AG08395 (cell line): ENCODE data around the gene AK3.
"Not testable (repeated sequence)": the region's sequence is repeated elsewhere in the genome, so short reads cannot be mapped to it uniquely, and the experiment has no call there.

Experiments
- DNase-seq: peaks from one replicate; pipeline ENCODE4 v3.0.0; 2012; ENCODE audit warnings: mixed read lengths, low spot score

The AK3 gene

DNA sequence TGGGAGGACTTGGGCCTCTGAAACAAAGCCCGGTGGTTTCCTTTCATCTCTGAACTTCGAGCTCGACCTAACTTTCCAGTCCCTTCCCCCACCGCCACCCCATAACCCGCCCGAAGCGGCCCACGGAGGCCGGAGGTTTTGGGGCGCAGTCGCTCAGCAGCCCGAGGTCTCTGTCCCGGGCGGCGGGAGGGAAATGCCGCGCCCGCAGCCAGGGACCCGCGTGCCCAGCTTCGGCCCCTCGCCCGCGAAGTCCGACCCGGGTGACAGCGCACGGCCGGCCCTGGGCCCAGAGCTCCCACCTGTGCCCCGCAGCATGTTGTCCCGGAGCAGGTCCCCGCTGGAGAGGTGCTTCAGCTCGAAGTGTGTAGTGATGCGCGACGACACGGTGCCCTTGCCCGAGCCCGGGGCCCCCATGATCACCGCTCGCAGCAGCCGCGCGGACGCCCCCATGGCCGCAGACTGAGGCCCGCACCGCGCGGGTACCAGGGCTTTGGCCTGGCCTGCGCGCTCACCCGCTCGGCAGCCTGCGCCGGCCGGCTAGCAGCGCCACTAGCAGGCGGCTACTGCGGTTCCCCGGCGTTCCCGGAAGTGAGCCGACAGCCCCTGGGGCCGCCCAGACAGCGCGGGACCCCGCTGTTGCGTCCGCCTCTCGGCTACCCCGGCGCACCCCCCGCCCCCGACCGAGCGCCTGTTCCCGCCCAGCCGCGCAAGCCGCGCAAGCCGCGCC, at the start of gene AK3:
Gene AK3 (minus strand): TSS at position 565 of the 727 bp plus-strand sequence. CDS start 115 bp downstream, at position 450.
- DNase-seq = peak; percentile 93

DNA sequence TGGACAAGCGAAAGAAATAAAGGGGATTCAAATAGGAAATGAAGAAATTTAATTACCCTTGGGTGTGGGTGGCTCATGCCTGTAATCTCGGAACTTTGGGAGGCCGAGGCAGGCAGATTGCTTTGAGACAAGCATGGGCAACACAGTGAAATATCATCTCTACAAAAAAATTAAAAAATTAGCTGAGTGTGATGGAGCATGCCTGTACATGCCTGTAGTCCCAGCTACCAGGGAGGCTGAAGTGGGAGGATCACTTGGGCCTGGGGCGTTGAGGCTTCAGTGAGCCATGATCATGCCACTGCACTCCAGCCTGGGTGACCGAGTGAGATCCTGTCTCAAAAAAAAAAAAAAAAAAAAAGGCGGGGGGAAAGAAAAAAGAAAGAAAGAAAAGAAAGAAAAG, 47.7 kb upstream of the AK3 start:
- no peak for DNase-seq

DNA sequence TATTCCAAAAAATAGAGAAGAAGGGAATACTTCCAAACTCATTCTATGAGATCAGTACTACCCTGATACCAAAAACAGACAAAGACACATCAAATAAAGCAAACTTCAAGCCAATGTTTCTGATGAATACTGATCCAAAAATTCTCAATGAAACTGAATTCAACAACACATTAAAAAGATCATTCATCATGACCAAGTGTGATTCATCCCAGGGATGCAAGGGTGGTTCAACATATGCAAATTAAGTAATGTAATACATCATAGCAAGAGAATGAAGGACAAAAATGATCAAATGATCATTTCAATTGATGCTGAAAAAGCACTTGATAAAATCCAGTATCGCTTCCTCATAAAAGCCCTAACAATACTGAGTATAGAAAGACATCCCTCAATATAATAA, 46.9 kb upstream of the AK3 start:
- no peak for DNase-seq

GRCh38 chr9:4786599-4786998, 45.6 kb upstream of the AK3 start:
- DNase-seq = no peak

DNA sequence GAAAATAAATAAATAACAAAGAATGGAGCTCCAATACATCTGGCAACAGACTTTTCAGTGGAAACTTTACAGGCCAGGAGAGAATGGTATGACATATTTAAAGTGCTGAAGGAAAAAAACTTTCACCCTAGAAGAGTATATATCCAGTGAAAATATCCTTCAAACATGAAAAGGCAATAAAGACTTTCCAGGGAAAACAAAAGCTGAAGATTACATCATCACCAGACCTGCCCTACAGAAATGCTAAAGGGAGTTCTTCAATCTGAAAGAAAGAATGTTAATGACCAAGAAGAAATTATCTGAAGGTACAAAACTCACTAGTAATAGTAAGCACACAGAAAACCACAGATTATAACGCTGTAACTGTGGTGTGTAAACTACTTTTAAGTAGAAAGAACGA, 43.4 kb upstream of the AK3 start:
- no peak for DNase-seq

GRCh38 chr9:4783191-4783590, 42.2 kb upstream of the AK3 start:
- DNase-seq = not testable (repeated sequence)

DNA sequence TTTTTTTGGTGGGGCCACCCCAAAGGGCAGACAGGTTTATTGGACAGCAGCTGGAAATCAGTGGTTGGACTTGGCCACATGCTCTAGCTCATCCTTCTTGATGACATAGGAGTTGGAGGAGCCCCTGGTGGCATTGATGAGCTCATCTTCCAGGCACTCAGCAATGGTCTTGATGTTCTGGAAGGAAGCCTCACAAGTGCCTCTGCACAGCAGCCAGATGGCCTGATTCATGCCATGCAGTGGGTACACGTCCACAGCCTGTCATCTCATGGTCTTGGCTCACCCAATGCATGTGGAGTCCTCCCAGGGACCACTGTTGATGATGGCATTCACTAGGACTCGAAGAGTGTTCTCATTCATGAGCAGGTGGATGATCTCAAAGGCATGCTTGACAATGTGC, 40.4 kb upstream of the AK3 start:
- DNase-seq = no peak

DNA sequence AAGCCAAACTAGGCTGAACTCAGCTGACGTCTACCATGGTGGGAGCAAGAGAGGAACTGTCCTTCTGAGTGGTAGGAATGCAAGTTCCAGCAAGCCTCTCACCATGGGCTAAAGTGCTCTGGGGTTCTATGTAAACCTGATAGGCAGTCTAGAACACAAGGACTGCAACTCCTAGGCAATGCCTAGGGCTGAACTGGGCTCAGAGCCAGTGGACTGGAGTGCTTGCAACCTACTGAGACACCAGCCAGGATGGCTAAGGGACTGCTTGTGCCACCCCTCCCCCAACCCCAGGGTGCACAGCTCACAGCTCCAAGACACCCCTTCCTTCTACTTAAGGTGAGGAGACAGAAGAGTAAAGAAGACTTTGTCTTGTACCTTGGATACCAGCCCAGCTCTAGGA, 39.6 kb upstream of the AK3 start:
- DNase-seq = no peak

DNA sequence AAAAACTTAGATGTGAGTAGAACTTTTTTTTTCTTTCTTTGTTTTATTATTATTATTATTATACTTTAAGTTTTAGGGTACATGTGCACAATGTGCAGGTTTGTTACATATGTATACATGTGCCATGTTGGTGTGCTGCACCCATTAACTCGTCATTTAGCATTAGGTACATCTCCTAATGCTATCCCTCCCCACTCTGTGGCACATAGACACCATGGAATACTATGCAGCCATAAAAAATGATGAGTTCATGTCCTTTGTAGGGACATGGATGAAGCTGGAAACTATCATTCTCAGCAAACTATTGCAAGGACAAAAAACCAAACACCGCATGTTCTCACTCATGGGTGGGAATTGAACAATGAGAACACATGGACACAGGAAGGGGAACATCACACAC, 34.0 kb upstream of the AK3 start:
- not testable (repeated sequence) for DNase-seq

GRCh38 chr9:4774209-4774608, 33.2 kb upstream of the AK3 start:
- DNase-seq = peak; percentile 50

GRCh38 chr9:4771788-4772187, 30.8 kb upstream of the AK3 start:
- no peak for DNase-seq

GRCh38 chr9:4769321-4770080, 28.5 kb upstream of the AK3 start:
- DNase-seq = peak; percentile 52

GRCh38 chr9:4768681-4769080, 27.7 kb upstream of the AK3 start:
- no peak for DNase-seq

- DNase-seq = no peak
These were observed 23.0 kb upstream of the AK3 start for GRCh38 chr9:4764033-4764432.

DNA sequence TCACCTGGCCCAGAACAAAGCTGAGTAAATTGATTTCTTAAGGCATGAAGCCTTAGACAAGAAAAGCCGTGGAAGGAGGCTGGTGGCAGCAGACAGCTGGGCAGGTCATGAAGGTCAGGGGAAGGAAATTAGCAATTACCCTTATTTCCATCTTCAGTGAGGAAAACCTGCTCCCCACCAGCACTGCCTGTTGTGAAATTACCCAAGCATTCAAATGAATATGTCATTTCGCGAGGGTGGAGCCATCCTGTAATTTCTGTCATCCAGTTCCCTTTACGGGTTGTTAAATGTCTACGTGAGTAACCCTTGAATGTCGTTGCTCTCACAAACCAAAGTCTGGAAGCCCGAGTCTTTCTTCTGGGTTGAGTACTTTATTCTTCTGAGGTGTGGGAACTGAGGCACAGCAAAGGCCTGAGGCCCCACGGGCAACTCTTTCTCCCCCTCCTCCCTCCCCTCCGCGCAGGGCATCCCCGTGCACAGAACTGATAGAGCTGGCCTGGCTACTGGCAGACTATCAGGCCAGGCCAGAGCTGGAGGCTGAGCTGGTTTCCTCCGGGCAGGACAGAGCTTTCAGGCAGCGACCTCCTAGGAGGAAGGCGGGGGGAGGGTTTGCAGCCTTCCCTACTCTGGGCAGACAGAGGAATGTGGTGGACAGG, 22.0 kb upstream of the AK3 start:
- DNase-seq = no peak

DNA sequence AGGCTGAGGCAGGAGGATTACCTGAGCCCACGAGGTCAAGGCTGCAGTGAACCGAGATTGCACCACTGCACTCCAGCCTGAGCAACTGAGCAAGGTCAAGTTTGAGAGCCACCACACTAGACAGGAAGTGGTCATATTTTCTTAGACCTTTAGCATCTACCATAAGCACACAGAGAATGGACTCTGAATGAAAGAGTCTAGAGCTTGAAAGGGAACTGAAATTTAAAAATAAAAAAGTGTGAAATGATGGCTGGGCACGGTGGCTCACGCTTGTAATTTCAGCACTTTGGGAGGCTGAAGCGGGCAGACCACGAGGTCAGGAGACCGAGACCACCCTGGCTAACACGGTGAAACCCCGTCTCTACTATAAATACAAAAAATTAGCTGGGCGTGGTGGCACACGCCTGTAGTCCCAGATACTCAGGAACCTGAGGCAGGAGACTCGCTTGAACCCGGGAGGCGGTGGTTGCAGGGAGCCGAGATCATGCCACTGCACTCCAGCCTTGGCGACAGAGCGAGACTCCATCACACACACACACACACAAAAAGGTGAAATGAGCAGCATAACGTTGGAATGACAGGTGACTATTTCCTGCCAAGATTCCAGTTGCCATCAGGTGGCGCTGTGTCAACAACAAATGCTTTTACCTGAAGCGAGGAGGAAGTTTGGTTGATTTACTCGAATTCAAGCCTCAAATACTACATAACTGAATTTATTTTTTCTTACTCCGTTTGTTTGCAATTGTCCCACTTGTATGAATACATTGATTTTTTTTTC, 21.3 kb upstream of the AK3 start:
- DNase-seq = peak; percentile 61

DNA sequence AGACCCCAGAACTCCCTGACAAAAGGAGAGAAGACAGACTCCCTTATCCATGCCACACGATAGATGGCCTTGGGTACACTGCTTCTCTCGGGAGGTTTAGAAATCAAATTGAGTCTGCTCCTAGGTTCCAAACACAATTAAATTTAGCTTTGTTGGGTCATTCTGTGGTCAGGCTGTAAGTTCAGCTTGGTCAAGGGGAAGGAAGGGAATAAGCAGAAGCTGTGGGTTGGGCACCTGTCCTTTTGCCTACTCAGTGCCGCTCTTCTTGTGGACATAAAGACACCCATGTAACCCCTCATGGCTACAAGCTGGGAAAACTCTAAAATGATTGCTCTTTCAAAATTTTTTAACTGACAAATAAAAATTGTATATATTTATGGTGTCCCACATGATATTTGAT, 19.1 kb upstream of the AK3 start:
- DNase-seq = no peak

- DNase-seq = no peak
These were observed 15.4 kb upstream of the AK3 start for GRCh38 chr9:4756420-4756819.

GRCh38 chr9:4755026-4755609, 14.1 kb upstream of the AK3 start:
- DNase-seq = no peak

DNA sequence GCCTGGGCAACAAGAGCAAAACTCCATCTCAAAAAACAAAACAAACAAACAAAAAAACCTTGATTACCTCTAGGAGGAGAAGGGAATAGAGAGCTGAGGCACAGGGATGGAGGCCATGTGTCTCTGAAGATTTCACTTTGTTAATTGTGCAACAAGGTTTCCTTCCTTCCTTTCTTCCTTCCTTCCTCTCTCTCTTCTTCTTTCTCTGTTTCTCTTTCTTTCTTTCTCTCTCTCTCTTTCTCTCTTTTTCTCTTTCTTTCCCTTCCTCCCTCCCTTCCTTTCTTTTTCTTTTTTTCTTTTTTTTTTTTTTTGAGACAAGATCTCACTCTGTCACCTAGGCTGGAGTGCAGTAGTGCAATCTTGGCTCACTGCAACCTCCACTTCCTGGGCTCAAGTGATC, 13.5 kb upstream of the AK3 start:
- not testable (repeated sequence) for DNase-seq

DNA sequence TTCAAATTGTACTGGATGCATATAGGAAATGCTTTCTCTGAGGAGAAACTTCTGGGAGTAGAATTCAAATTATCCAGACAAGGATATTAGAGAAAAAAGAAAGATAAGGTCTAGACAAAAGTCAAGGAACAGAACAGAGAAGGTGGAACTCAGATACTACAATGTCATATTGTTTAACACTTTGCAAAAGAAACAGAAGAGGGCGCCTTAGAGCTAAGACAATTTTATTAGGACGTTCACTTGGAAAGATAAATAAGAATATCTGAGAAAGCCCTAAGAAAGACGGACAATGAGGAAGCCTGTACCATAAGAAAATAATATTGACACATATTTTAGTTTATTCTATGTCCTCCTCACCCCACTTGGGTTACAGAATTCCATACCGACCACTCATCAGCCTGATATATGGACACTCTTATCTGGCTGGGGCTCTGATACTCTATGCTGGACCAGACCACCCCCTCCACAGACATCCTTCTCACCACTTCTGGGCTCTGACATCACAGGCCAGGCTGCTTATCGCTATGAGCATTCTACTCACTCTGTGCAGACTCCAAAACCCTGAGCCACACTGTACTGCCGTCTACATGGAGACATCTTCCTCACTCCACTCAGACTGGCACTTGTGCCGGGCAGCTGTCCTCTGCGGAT, 9.1 kb upstream of the AK3 start:
- peak; percentile 59 for DNase-seq
